OCI-LY1 (cell line): Measurements from ENCODE around the gene MAPK8IP1.

Experiments
- H2AFZ ChIP-seq: fragments of 200-600 bp; sonication (generic), shearing (Covaris generic); 2 replicates; pipeline ENCODE4 v1.6.0; 2014; ENCODE audit warnings: antibody characterized with exemption, mild to moderate bottlenecking, low read length
- H3F3A ChIP-seq: fragments of 200-600 bp; sonication (generic), shearing (Covaris generic); 2 replicates; pipeline ENCODE4 v1.6.0; 2014; ENCODE audit warnings: mild to moderate bottlenecking, antibody characterized with exemption, low read length, moderate library complexity; ENCODE audit not compliant: insufficient read depth
- H3K27ac ChIP-seq: fragments of 200-600 bp; sonication (generic); 2 replicates; pipeline ENCODE4 v1.5.1; 2014; ENCODE audit warnings: low read length, mixed run types, mild to moderate bottlenecking, low read depth; ENCODE audit not compliant: poor library complexity, severe bottlenecking
- H3K27me3 ChIP-seq: fragments of 200-600 bp; sonication (generic); 2 replicates; pipeline ENCODE4 v1.6.0; 2014; ENCODE audit warnings: antibody characterized with exemption, mild to moderate bottlenecking, low read length, moderate library complexity; ENCODE audit not compliant: insufficient read depth
- H3K36me3 ChIP-seq: fragments of 200-600 bp; sonication (generic); 2 replicates; pipeline ENCODE4 v1.6.1; 2014; ENCODE audit warnings: mild to moderate bottlenecking, antibody characterized with exemption, low read length, moderate library complexity, mixed read lengths; ENCODE audit not compliant: insufficient read depth
- H3K4me1 ChIP-seq: fragments of 200-600 bp; sonication (generic); 2 replicates; pipeline ENCODE4 v1.5.1; 2014; ENCODE audit warnings: mild to moderate bottlenecking, low read length, moderate library complexity; ENCODE audit not compliant: insufficient read depth, severe bottlenecking
- H3K4me2 ChIP-seq: fragments of 200-600 bp; sonication (generic), shearing (Covaris generic); 2 replicates; pipeline ENCODE4 v1.6.1; 2014; ENCODE audit warnings: low read length
- H3K4me3 ChIP-seq: fragments of 200-600 bp; sonication (generic); 2 replicates; pipeline ENCODE4 v1.5.1; 2014; ENCODE audit warnings: low read length, low read depth, mild to moderate bottlenecking, mixed read lengths; ENCODE audit not compliant: poor library complexity, severe bottlenecking
- H3K79me2 ChIP-seq: fragments of 200-600 bp; shearing (Covaris generic); 2 replicates; pipeline ENCODE4 v1.6.1; 2016; ENCODE audit warnings: mixed run types, low read length, mixed read lengths; ENCODE audit not compliant: insufficient read depth
- H3K9ac ChIP-seq: fragments of 200-600 bp; sonication (generic), shearing (Covaris generic); 2 replicates; pipeline ENCODE4 v1.6.1; 2014; ENCODE audit warnings: mild to moderate bottlenecking, low read length, mixed read lengths
- H3K9me2 ChIP-seq: fragments of 200-600 bp; sonication (generic), shearing (Covaris generic); 2 replicates; pipeline ENCODE4 v1.6.1; 2014; ENCODE audit warnings: low read depth, mild to moderate bottlenecking, low read length, mixed read lengths
- H3K9me3 ChIP-seq: fragments of 200-600 bp; shearing (Covaris generic); 2 replicates; pipeline ENCODE4 v1.6.1; 2014; ENCODE audit warnings: low read length, mixed read lengths
- H4K20me1 ChIP-seq: fragments of 200-600 bp; sonication (generic), shearing (Covaris generic); 2 replicates; pipeline ENCODE4 v1.6.0; 2016; ENCODE audit warnings: mild to moderate bottlenecking, low read length; ENCODE audit not compliant: insufficient read depth
- EZH2 ChIP-seq: fragments of 200-600 bp; sonication (generic), shearing (Covaris generic); IDR thresholded peaks from 2 replicates; pipeline ENCODE4 v1.8.0; 2017; ENCODE audit warnings: borderline replicate concordance, mixed run types, mild to moderate bottlenecking, antibody characterized with exemption, low read length, moderate library complexity, mixed read lengths
- TF ChIP-seq, protein P1 (sequence below): fragments of 200-600 bp; sonication (generic), shearing (Covaris generic); IDR thresholded peaks from 2 replicates; pipeline ENCODE4 v1.5.1; 2017; ENCODE audit warnings: mild to moderate bottlenecking, antibody characterized with exemption, low read length, moderate library complexity, mixed read lengths

The MAPK8IP1 gene

DNA sequence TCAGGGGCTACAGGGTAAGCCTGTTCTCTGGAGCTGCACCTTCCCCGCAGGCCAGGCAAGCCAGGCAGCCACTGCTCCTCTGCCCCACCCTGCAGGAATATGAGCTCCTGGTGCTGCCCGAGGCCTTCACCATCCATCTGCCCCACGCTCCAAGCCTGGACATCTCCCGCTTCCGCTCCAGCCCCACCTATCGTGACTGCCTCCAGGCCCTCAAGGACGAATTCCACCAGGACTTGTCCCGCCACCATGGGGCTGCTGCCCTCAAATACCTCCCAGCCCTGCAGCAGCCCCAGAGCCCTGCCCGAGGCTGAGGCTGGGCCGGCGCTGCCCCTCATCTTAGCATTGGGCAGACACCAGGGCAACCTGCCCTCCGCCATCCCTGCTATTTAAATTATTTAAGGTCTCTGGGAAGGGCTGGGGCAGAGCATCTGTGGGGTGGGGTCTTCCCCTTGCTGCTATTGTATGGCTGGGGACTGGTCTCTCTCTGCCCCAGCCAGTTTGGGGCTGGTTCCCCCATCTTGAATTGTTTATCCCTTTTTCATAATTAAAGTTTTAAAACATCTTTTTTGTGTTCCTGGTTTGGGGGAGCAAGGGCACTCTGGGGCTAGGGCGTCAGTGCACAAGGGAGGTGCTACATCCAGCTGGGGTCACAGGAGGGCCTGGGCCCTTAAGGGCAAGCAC, 43.2 kb downstream of the MAPK8IP1 start:
- no peak overlapping the region for H3K4me2 ChIP-seq
- no peak for TF ChIP-seq EZH2
- TF ChIP-seq, protein P1, sequence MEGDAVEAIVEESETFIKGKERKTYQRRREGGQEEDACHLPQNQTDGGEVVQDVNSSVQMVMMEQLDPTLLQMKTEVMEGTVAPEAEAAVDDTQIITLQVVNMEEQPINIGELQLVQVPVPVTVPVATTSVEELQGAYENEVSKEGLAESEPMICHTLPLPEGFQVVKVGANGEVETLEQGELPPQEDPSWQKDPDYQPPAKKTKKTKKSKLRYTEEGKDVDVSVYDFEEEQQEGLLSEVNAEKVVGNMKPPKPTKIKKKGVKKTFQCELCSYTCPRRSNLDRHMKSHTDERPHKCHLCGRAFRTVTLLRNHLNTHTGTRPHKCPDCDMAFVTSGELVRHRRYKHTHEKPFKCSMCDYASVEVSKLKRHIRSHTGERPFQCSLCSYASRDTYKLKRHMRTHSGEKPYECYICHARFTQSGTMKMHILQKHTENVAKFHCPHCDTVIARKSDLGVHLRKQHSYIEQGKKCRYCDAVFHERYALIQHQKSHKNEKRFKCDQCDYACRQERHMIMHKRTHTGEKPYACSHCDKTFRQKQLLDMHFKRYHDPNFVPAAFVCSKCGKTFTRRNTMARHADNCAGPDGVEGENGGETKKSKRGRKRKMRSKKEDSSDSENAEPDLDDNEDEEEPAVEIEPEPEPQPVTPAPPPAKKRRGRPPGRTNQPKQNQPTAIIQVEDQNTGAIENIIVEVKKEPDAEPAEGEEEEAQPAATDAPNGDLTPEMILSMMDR: no peak

DNA sequence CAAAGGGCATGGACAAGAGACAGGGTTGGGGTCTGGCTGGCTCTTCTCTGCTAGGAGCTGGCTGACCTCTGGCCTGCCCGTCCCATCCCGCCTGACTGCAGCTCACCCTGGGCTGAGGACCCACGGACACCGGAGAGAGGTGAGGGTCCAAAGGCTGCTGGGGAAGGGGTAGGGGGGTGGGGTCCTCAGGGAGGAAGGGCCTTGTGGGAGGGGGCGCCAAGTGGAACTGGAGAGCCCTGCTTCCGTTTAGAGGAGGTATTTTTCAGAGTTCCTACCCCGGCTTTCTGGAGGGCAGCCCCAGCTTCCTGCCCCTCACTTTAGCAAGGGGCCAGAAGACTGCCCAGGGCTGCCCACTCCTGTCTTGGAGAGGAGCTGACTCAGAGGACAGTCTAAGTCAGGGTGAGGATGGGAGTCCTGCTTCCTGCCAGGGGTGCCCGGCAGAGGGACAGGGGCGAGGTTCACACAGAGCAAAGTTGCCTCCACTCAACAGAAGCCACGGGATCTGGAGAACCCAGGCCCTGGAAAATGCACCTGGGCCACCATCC, 44.1 kb downstream of the MAPK8IP1 start:
- H4K20me1 ChIP-seq: no peaks in the 10 kb centered on the region
- peak overlapping the region; percentile 39 for H3K4me3 ChIP-seq
- peaks cover 18% of the 10 kb centered on the region for H3K36me3 ChIP-seq
- no peaks in the 10 kb centered on the region for H3F3A ChIP-seq
- H3K9me2 ChIP-seq: no peaks in the 10 kb centered on the region
- TF ChIP-seq EZH2: no peak
- TF ChIP-seq, protein P1: no peak
- H3K27me3 ChIP-seq: no peaks in the 10 kb centered on the region; the same call in 1 of the 2 replicates
- no peaks in the 10 kb centered on the region for H3K79me2 ChIP-seq
- no peak overlapping the region for H2AFZ ChIP-seq
- H3K4me2 ChIP-seq: peak overlapping the region; percentile 58
- peak overlapping the region; percentile 86 for H3K27ac ChIP-seq
- H3K4me1 ChIP-seq: peaks cover 56% of the 10 kb centered on the region
- H3K9ac ChIP-seq: peak overlapping the region; percentile 39; the same call in 1 of the 2 replicates
- no peaks in the 10 kb centered on the region for H3K9me3 ChIP-seq

More for the DNA sequence above, 43.2 kb downstream of the MAPK8IP1 start:
- H3K27ac ChIP-seq: no peak overlapping the region
- H3K27me3 ChIP-seq: no peaks in the 10 kb centered on the region; the same call in 1 of the 2 replicates
- no peaks in the 10 kb centered on the region for H3F3A ChIP-seq
- peaks cover 47% of the 10 kb centered on the region for H3K4me1 ChIP-seq
- H3K9me3 ChIP-seq: no peaks in the 10 kb centered on the region
- no peak overlapping the region for H3K9ac ChIP-seq
- no peak overlapping the region for H2AFZ ChIP-seq
- H4K20me1 ChIP-seq: no peaks in the 10 kb centered on the region
- H3K36me3 ChIP-seq: peaks cover 9% of the 10 kb centered on the region
- no peaks in the 10 kb centered on the region for H3K79me2 ChIP-seq
- no peak overlapping the region for H3K4me3 ChIP-seq
- H3K9me2 ChIP-seq: no peaks in the 10 kb centered on the region

DNA sequence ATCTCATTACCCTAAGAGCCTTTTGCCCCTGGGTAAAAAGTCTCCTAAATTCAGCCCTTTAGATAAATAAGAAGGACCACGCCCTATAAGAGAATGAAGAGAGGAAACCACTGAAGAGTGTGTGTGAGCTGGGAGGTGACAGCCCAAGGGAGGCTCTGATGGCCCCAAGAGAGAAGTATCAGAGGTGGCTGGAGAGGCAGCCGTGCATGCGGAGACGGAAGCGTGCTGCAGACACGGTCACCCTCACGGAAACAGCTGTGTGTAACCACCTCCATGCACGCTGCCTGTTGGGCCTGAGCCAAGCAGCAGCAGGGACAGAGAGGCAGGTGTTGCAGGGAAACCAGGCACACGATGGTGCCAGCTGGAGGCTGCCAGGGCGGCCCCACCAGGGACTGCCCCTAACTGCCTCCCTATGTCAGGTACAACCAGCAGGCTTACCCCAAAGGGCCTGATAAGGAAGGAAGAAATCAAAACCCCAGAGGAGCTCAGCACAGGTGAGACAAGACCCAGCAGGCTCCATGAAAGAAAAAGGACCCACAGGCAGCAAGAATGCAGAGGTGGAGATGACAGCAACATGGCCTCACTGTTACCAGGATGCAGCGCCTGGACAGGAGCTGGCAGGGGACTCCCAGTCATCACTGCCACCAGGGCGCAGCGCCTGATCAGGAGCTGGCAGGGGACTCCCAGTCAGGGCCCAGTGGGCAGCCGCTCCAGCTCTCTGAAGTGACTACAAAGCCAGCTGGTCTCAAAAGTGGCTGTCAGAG, 44.8 kb downstream of the MAPK8IP1 start:
- peak overlapping the region; percentile 39 for H3K4me3 ChIP-seq
- peak overlapping the region; percentile 58 for H3K4me2 ChIP-seq
- H3K9ac ChIP-seq: peak overlapping the region; percentile 39; the same call in 1 of the 2 replicates

More for the DNA sequence above, 44.8 kb downstream of the MAPK8IP1 start:
- Histone ChIP-seq H3K4me1 (peaks cover 61% of the 10 kb centered on the region), H2AFZ (no peak overlapping the region), H3K9me3 (no peaks in the 10 kb centered on the region), H3K9me2 (no peaks in the 10 kb centered on the region), H3K79me2 (no peaks in the 10 kb centered on the region), H3K36me3 (peaks cover 24% of the 10 kb centered on the region), H3K27me3 (no peaks in the 10 kb centered on the region; the same call in 1 of the 2 replicates), H3K27ac (peak overlapping the region; percentile 86), H3F3A (no peaks in the 10 kb centered on the region), H4K20me1 (no peaks in the 10 kb centered on the region)
- TF ChIP-seq, protein P1: no peak
- no peak for TF ChIP-seq EZH2
